Left forelimb (tissue), 1 donor: ENCODE measurements around the gene SLC17A9.

Experiments
- DNase-seq: peaks from one replicate; pipeline ENCODE4 v3.0.0-alpha.2; 2018; ENCODE audit warnings: low spot score

Gene SLC17A9

DNA sequence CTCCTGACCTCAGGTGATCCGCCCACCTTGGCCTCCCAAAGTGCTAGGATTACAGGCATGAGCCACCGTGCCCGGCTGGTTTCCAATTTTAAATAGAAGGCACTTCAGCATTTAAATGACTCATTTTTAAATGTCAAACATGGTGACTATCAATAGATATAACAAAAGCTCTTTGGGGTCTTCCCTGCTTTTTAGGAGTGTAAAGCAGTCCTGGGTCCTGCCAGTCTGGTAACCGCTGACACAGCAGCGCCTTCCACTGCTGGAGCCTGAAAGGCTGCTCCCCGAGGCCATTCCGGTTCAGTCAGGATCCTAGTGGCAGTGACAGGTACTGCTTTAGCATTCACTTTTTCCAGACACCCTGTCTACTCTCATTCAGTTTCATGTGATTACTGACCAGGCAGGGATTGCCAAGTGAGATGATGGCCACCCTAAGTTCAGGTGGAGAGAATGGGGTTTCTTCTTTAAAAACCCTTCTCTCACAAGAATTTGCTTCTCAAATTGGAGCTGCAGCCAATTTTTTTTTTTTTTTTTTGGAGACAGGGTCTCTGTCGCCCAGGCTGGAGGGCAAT is 31.3 kb upstream of the SLC17A9 start:
- peak; percentile 41 for DNase-seq

DNA sequence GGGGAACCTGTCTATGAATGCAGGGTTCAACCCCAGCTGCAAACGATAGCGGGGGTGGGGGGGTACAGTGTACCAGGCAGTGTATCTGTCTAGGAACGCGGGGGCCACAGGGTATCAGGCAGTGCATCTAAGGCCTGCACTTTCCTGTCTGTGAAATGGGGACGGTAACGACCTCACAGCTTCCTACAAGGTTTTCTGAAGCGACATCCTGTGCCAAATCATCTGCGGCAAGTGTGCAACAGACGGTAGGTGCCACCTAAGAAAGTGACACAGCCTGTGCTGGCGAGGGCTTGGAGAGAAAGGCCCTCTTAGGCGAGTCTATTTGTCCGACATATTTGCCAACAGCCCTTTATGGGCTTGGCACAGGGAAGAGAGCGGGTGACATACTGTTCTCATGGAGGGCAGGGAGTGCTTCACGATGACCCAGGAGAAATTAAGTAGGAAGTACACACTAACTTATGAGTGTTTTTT is 30.0 kb upstream of the SLC17A9 start:
- DNase-seq = peak; percentile 25

- peak; percentile 41 for DNase-seq
Measured at GRCh38 chr20:62923059-62923668, 29.3 kb upstream of the SLC17A9 start.

DNA sequence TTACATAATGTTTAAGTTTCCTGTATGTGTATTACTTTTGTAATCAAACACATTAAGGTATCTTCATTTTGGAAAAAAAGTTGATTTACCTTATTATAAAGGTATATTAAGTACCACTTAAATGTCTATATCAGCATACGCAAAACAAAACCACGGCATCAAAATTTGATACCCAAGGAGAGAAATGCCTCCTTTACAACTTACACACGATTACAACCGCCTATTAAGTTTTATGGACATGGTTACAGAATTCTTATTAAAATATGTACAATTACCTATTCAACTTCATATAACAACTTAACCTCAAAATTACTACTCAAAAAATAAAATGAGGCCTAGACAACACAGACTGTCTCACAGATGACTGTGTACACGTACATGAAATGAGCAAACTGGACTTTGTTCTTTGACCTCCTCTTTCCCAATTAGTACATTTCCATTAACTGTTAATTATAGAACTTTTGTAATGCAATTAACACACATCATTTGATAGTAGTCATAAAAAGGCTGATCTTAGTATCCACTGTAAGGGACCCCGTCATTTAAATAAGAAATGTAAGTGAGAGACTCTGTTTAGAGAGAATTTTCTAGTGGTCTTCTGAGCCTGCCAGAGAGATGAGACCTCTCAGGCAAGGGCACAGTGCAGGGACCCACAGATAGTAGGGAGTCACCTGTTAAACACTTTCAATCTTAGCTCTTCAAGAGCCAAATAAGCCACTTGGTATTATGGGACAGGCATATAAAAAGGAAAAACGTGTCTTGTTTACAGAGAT is 28.7 kb upstream of the SLC17A9 start:
- DNase-seq = no peak

DNA sequence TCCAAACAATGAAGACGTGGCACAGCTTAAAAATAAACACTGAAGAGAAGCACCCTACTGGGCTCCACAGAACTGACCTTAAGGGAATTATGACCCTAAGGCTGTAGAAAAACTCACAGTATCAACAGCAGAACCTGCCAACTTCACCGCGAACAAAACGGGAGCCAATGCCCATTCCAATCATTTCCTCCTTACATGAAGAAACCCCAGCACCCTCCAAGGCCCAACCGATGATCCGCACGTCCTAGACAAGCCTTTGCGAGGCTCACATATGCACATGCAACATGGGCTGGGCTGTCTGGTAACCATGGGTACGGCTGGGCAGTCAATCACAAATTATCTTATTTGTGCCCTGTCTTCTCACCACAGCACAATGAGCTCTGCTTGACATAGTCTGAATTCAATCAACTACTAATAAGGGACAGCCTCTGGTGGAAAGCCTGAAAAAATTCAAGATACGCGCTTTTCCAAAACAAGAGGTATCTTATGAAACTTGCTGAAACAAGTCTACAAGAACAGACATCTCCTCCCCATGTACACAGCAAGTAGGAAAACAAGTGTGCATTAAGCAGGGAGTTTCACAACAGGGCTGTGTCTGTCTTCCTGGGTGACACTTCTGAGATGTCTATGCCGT is 27.9 kb upstream of the SLC17A9 start:
- DNase-seq = peak; percentile 26

DNA sequence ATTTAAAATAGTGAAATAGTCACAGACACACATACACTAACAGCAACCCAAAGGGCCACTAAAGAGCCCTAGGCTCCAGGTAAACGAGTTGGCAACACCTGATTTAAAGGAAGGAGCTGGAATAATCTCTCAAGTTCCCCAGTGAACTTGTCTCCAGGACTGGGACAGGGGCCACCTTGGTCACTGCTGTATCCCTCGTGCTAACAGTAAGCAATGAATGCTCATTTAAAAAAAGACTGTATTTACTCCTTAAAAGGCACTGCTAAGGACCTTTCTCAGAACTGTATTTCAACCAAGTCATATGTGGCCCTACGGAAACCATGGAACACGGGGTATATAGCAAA is 27.5 kb upstream of the SLC17A9 start:
- DNase-seq = peak; percentile 42

- peak; percentile 72 for DNase-seq
Measured at GRCh38 chr20:62925420-62926228, 26.9 kb upstream of the SLC17A9 start.

DNA sequence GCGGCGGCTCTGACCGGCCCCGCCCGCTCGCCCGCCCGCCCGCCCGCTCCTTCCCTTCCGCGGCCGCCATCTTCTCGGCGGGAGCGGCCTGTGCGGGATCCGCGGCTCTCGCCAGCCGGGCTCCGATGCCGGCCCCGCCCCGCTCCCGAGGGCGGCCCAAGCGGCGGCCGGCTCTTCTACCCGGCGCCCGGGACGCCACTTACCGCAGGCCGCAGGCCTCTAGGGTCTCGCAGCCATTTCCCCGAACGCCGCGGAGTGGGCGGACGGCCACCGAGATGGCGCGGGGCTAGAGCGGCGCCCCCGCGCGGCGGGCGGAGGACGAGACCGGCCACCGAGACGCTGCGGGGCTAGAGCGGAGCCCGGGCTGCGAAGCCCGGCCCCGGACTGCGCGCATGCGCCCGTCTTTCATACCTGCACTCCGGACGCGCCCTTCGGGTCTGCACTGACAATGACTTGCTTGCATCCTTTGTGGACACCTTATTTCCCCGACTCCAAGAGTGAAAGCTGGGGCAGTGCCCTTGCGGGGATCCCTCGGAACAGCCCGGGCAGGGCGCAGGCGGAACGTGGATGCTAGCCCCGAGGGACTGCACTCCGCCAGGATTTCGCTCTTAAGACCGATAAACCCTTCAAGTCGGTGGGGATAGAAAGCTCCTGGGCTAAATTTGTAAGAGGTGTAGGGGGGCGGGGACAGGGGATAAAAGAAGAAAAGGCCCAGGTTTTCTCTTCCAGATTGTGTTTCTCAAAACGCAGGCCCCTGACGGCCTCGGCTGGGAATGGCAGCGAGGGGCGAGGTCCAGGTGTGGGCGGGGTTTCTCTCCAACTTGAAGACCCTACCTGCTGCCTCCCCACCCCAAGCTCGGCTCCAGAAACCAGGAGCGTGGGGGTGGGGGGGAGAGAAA is 26.0 kb upstream of the SLC17A9 start, which contains the start of gene DIDO1:
Gene DIDO1, minus strand, starts transcription at position 277 of the 899 bp plus-strand sequence.
- DNase-seq = peak; percentile 91

DNA sequence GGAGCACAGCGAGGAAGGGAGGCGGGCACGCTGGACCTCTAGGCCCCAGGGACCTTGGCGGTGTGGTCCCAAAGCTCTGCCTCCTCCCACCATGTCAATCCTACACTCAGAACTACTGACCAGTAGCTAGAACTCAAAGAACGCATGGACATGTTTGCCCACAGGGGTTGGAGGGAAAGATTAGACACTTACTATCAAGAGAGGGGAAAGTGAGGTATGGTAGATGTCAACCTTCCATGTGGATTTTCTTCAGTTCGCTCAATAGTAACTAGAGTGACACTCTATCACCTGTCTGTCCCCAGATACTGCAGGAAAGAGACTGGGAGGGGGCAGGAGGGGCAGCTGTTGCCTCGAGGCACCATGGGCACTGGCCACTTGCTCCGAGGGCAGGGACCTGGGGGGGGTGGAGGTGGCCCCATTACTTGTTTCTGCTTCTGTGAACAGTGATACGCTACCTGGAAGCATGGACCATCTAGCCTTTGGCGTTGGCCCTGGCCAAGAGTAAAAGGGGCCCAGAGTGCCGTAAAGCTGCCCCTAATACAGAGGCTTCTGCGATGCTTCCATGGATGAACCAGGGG is 25.3 kb upstream of the SLC17A9 start:
- DNase-seq = peak; percentile 59

DNA sequence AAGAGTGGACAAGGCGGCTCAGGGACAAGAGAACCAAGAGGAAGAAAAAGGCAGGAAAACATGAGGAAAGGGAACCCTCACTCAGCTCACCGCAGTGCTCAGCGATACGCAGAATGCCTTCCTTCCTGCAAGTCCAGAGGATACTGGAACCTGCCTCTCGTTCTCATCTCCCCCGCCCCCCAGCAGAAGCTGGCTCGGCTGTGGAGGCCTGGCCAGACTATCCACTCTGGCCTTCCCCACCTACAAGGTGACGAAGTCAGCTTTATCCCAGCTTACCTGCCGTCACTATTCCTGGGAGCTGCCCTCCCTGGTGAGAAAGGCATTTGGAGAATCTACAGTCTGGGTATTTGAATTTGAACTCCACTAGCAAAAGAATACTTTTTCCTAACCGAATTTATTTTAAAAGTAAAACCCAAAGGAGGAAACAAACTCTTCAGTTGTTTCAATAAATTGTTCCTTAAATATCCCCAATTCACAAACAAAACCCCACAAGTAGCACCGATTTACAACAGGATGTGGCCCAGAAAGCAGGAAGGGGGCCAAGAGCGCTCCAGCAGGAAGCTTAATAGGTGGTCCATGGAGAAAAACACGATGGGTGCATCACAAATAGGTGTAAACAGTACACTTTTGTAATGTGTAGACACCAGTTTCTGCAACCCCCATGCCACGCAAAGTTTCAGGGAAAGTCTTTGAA is 24.1 kb upstream of the SLC17A9 start:
- peak; percentile 57 for DNase-seq

GRCh38 chr20:62929051-62929538 is 23.4 kb upstream of the SLC17A9 start:
- peak; percentile 81 for DNase-seq

GRCh38 chr20:62931464-62931863 is 21.0 kb upstream of the SLC17A9 start:
- DNase-seq = no peak

- DNase-seq = peak; percentile 41
Measured at GRCh38 chr20:62933966-62934365, 18.5 kb upstream of the SLC17A9 start.

GRCh38 chr20:62935204-62935967 is 17.1 kb upstream of the SLC17A9 start:
- no peak for DNase-seq

- peak; percentile 38 for DNase-seq
Measured at GRCh38 chr20:62935968-62936585, 16.4 kb upstream of the SLC17A9 start.

DNA sequence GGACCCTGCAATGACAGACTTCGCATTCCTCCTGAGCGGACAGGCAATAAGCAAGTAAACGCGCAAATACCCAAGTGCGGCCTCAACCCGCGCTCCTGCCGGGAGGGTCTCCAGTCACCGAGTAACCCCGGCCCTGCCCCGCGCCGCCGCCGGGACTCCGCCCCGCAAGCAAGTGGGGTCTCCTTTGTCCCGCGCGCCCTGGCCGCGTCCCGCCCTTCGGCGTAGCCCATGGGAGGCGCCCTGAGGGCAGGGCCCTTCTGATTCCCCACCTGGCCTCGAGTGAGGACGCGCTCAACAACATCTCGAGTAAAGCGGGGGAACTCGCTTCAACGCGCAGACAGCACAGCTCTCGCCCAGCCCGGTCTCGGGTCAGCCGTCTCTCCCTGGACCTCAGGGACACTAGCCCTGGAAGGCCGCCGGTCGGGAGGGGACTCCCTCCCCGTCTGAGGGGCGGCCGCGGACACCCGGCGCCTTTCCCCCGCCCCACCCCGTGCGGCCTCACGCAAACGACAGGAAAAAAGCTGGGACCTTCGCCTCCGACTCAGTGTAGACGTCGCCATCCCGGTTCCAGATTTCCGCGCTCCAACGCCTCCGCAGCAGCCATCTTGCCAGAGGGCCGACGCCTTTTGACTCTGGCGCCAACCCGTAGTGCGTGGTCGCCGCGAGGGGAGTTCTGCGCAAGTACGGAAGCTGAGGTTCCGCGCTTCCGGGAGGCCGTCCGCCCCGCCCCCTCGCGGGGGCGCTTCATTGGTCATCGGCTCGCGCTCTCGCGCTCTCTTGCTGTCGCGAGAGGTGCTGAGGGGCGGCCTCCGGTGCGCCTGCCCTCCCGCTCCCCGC is 15.0 kb upstream of the SLC17A9 start:
- DNase-seq = peak; percentile 98

GRCh38 chr20:62938105-62938888 is 14.2 kb upstream of the SLC17A9 start, which contains the start of gene GID8:
GID8 (plus strand) TSS chr20:62938147; CDS start chr20:62941503, 3,356 bp downstream.
- DNase-seq = peak; percentile 63
